ENCODE measurements around the gene NHERF1.

Gene NHERF1

DNA sequence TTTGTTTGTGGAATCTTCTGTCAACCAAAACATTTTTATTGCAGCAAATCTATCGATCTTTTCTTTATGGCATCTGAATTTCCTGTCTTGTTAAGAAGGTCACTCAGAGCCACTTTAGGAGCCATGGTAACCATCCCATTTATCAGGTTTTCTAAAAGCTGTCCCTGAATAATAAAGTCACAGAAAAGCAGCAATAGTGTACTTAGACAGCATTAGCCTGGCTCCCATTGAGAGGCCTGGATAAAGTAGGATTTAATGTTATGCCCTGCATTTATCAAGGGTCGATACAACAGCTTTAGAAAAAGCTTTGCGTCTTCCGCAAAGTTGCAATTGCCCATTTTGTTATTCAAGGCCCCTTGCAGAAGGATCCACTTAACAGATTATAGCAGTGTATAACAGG lies 25.6 kb upstream of the NHERF1 start:
- FAIRE-seq (no peak), DNase-seq (ENCODE audit: insufficient read length) (no peak)
- TF ChIP-seq TAF1 (IDR thresholded peaks at IDR 0.05; ENCODE audit: borderline replicate concordance, low read depth, low read length) (no peak), POLR2A (IDR thresholded peaks at IDR 0.05; ENCODE audit: low read depth, low read length) (no peak), POLR2AphosphoS5 (IDR thresholded peaks at IDR 0.05; ENCODE audit: low read depth, low read length) (no peak)

DNA sequence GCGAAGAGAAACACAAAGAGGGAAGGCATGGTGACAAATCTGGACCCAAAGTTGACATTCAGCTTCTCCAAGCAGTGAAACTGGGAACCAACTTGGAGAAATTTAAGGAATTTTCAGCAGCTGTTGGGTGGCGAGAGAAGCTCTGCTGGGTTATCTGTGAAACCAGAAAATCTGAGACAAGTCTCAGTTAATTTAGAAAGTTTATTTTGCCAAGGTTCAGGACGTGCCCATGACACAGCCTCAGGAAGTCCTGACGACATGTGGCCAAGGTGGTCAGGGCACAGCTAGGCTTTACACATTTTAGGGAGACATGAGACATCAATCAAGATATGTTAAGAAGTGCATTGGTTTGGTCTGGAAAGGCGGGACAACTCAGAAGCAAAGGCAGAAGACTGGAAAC lies 24.5 kb upstream of the NHERF1 start:
- no peak for TF ChIP-seq TAF1 (IDR thresholded peaks at IDR 0.05; ENCODE audit: borderline replicate concordance, low read depth, low read length)
- no peak for FAIRE-seq
- no peak for DNase-seq (ENCODE audit: insufficient read length)

DNA sequence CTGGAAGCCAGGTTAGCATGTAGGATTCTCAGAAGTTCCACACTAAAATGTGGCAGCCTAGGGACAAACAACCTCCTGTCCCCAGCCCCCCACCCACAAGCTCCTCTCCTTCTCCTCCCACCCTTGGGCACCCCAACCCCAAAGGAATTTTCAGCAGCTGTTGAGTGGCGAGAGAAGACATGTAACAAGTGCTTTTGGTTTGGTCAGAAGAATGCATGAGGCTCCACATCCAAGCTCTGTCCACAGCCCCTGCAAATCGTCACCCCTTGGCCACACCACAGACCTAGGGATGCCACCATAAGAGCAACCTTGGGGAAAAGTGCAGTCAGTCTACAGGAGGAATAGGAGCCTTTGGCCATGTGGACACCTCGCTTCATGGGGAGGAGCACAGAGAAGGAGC lies 23.3 kb upstream of the NHERF1 start:
- TF ChIP-seq TAF1 (IDR thresholded peaks at IDR 0.05; ENCODE audit: borderline replicate concordance, low read depth, low read length) (no peak), POLR2AphosphoS5 (IDR thresholded peaks at IDR 0.05; ENCODE audit: low read depth, low read length) (no peak), POLR2A (IDR thresholded peaks at IDR 0.05; ENCODE audit: low read depth, low read length) (no peak)
- FAIRE-seq: no peak

DNA sequence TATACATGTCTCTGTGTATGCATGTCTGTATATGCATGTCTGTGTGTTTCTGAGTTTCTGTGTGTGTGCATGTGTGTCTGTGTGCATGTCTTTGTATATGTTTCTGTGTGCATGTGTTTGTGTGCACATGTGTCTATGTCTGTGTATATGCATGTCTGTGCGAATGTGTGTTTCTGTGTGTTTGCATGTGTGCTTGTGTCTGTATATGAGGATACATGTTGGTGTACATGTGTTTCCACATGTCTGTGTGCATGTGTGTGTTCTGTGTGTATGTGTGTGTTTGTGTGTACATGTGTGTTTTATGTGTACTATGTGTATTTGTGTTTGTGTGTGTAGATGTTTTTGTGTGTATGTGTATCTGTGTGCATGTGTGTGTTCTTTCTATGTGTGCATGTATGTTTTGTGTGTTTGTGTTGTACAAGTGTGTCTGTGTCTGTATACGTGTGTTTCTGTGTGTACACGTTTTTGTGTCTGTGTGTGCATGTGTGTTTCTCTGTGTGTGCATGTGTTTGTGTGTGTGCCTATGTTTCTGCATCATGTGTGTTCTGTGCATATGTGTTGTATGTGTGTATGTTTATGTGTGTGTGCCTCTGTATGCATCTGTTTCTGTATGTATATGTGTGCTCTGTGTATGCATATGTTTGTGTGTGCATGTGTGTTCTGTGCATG lies 20.3 kb upstream of the NHERF1 start:
- no peak for TF ChIP-seq POLR2AphosphoS5 (IDR thresholded peaks at IDR 0.05; ENCODE audit: low read depth, low read length)
- TF ChIP-seq TAF1 (IDR thresholded peaks at IDR 0.05; ENCODE audit: borderline replicate concordance, low read depth, low read length): no peak
- TF ChIP-seq POLR2A (IDR thresholded peaks at IDR 0.05; ENCODE audit: low read depth, low read length): no peak
- no peak for DNase-seq (ENCODE audit: insufficient read length)
- no peak for FAIRE-seq

More for the DNA sequence above, 23.3 kb upstream of the NHERF1 start:
- DNase-seq (ENCODE audit: insufficient read length): no peak

DNA sequence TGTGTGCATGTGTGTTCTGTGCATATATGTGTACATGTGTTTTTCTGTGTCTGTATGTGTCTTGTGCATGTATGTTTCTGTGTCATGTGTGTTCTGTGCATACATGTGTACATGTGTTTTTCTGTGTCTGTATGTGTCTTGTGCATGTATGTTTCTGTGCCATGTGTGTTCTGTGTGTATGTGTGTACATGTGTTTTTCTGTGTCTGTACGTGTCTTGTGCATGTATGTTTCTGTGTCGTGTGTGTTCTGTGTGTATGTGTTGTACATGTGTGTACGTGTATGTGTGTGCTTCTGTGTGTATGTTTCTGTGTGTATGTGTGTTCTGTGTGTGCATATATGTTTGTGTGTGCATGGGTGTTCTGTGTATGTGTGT lies 19.7 kb upstream of the NHERF1 start:
- TF ChIP-seq POLR2AphosphoS5 (IDR thresholded peaks at IDR 0.05; ENCODE audit: low read depth, low read length): no peak
- TF ChIP-seq TAF1 (IDR thresholded peaks at IDR 0.05; ENCODE audit: borderline replicate concordance, low read depth, low read length): no peak
- TF ChIP-seq POLR2A (IDR thresholded peaks at IDR 0.05; ENCODE audit: low read depth, low read length): no peak
- FAIRE-seq (no peak), DNase-seq (ENCODE audit: insufficient read length) (no peak)

DNA sequence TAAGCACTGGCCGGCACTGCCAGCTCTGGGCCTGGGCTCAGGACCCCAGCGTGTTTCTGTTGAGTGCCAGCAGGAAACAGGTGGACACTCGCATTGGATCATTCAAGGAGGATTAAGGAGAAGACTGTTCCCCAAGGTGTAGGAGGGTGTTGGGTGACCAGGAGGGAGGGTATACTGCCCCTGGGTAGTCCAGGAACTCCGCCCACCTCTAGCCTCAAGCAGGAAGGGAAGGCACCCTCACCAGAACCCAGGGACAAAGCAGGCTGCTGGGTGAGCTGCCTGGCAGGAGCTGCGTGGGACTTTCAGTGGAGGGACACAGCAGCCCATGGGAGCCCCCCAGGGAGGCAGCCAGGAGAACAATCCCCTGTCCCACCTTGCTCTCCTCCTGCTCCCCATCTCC lies 19.1 kb upstream of the NHERF1 start:
- FAIRE-seq (no peak), DNase-seq (ENCODE audit: insufficient read length) (no peak)
- TF ChIP-seq TAF1 (IDR thresholded peaks at IDR 0.05; ENCODE audit: borderline replicate concordance, low read depth, low read length): no peak
- no peak for TF ChIP-seq POLR2AphosphoS5 (IDR thresholded peaks at IDR 0.05; ENCODE audit: low read depth, low read length)
- TF ChIP-seq POLR2A (IDR thresholded peaks at IDR 0.05; ENCODE audit: low read depth, low read length): no peak

DNA sequence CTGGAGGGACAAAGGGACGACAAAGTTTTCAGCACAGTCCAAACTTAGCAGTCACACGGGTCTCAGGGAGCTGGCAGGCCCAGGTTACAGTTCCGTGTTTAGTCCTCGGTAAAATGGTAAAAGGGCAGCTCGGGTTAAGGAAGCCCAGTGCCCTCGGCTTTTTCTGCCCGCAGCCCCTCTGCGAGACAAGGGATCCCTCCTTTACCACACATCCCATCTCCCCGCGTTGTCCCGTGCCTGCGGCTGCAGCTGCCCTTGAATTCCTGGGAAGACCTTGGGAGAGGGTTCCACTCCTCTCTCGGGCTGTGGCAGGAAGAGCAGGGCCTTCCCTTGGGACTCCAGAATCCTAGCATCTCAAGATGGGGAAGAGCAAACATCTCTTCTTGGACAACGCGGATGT lies 18.6 kb upstream of the NHERF1 start:
- FAIRE-seq: no peak
- no peak for DNase-seq (ENCODE audit: insufficient read length)
- TF ChIP-seq POLR2A (IDR thresholded peaks at IDR 0.05; ENCODE audit: low read depth, low read length): no peak
- TF ChIP-seq POLR2AphosphoS5 (IDR thresholded peaks at IDR 0.05; ENCODE audit: low read depth, low read length): no peak
- no peak for TF ChIP-seq TAF1 (IDR thresholded peaks at IDR 0.05; ENCODE audit: borderline replicate concordance, low read depth, low read length)

DNA sequence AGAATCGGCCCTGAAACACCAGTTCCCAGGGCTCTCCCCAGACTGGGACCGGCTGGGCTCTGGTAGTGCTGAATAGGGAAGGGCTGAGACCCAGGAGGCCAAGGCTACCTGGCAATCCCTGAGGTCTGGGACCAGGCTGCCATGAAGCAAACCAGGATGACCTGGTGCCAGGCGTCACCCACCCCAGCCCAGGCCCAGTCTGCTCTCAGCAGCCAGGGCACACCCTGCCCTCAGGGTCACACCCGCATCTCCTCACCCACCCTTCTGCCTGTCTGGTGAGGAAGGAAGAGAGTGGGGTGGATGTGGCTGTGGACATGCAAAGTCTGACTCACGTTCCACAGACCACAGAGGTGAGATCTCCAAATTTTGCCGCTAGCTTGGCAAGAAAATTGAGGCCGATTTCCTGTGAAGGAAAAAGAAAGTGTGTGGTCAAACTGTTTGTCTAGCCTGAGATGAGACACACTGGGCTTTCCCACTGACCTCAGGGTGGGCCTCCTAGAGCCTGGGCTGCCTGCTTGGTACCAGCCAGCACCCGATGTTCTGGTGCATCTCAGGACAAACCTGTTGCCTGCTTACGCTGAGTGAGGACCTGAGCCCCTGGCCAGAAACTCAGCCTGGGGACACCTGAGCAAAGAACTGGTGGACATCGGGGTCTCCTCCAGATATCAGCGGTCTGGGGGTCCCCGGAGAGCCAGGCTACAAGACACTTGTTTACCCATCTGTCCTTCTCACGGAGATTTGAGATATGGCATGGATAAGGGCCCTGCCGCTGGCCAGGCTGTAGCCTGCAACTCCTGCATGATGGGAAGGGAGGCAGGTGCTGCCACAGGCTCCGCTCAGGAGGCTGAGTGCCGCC lies 17.7 kb upstream of the NHERF1 start:
- FAIRE-seq (no peak), DNase-seq (ENCODE audit: insufficient read length) (no peak)
- TF ChIP-seq TAF1 (IDR thresholded peaks at IDR 0.05; ENCODE audit: borderline replicate concordance, low read depth, low read length) (no peak), POLR2A (IDR thresholded peaks at IDR 0.05; ENCODE audit: low read depth, low read length) (no peak), POLR2AphosphoS5 (IDR thresholded peaks at IDR 0.05; ENCODE audit: low read depth, low read length) (no peak)

DNA sequence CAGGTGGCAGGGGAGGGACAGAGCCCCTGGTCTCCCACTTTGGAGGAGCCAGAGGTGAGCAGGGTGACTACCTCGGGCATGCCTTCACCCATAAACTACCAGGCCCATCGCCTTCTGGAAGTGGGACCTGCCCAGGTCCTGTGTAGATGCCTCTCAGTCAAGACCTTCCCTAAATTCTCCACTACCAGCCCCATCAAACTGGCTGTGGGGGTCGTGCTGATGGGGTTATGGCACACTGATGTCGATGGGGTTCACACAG lies 17.2 kb upstream of the NHERF1 start:
- FAIRE-seq (no peak), DNase-seq (ENCODE audit: insufficient read length) (no peak)
- TF ChIP-seq POLR2AphosphoS5 (IDR thresholded peaks at IDR 0.05; ENCODE audit: low read depth, low read length): no peak
- TF ChIP-seq POLR2A (IDR thresholded peaks at IDR 0.05; ENCODE audit: low read depth, low read length): no peak
- TF ChIP-seq TAF1 (IDR thresholded peaks at IDR 0.05; ENCODE audit: borderline replicate concordance, low read depth, low read length): no peak

DNA sequence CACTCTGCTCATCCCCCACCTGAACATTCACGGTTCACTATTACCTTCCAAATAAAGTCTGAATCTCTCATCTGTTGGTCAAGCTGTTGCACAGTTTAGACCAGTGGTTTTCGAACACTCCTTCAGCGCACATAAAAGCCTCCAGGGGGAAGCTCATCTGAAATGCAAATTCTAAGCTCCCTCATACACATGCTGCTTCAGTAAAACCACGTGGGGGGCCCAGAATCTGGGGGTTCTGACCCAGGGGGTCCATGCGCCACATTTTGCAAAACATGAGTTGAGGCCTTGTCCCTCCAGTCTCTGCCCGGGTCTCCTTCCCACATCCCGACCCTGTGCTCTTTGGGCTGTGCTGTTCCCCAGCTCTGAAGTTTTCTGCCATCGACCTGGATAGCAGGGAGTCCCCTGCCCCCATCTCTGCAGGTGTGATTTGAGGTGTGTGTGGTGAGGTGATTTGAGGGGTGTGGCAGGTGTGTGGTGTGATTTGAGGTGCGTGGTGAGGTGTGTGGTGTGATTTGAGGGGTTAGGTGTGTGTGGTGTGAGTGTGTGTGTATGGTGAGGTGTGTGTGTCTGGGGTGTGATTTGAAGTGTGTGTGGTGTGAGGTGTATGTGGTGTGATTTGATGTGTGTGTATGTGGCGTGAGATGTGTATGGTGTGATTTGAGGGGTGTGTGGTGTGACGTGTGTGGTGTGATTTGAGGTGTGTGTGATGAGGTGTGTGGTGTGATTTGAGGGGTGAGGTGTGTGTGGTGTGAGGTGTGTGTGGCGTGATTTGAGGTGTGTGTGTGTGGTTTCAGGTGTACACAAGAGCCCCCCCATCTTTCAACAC lies 16.2 kb upstream of the NHERF1 start:
- DNase-seq (ENCODE audit: insufficient read length) (no peak), FAIRE-seq (peak; percentile 44)
- TF ChIP-seq POLR2AphosphoS5 (IDR thresholded peaks at IDR 0.05; ENCODE audit: low read depth, low read length): no peak
- no peak for TF ChIP-seq TAF1 (IDR thresholded peaks at IDR 0.05; ENCODE audit: borderline replicate concordance, low read depth, low read length)
- TF ChIP-seq POLR2A (IDR thresholded peaks at IDR 0.05; ENCODE audit: low read depth, low read length): no peak

DNA sequence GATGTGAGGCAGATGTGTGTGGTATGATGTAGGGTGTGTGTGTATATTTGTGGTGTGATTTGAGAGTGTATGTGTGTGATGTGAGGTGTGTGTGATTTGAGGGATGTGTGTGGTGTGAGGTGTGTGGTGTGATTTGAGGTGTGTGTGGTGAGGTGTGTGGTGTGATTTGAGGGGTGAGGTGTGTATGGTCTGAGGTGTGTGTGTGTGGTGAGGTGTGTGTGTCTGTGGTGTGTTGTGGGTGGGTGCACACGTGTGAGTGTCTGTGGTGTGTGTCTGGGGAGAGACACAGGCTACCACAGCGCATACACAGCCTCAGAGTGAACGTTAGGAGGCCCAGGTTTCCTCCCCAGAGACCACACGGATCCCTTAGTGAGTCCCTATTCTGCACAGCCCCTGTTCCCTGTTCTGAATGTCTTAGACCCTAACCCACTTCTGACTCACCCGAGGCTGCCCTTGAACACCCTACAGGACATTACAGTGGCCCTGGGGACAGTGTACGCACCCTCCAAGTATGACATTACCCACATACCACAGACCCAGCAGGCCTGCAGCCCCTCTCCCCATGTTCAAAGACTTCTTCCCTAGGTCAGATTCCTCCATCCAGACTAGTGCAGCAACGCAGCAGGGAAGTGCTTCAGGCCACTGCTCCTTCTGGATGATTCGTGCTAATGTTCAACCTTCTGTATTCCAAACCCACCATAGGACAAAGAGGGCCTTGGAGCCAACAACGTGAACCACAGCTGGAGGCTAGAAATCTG lies 14.9 kb upstream of the NHERF1 start:
- no peak for DNase-seq (ENCODE audit: insufficient read length)
- FAIRE-seq: peak; percentile 82
- TF ChIP-seq TAF1 (IDR thresholded peaks at IDR 0.05; ENCODE audit: borderline replicate concordance, low read depth, low read length): no peak
- TF ChIP-seq POLR2A (IDR thresholded peaks at IDR 0.05; ENCODE audit: low read depth, low read length): no peak
- no peak for TF ChIP-seq POLR2AphosphoS5 (IDR thresholded peaks at IDR 0.05; ENCODE audit: low read depth, low read length)

All from GM12892 (cell line).